Measurements from ENCODE around the gene DACT2.

- no peak for TF ChIP-seq CTCF (IDR thresholded peaks at IDR 0.05 in 4 of 5, conservative IDR thresholded peaks at IDR 0.05 in 1 of 5)
- TF ChIP-seq POLR2A (IDR thresholded peaks at IDR 0.05): no peak
Measured at GRCh38 chr6:168359794-168360193, 40.2 kb upstream of the DACT2 start.

Data from gastrocnemius medialis (tissue), 4 donors.